ENCODE results near the gene MTMR3. TPM values are rescaled to one million over a fixed set of nuclear protein-coding genes. Genes with fewer than 3 reads are reported as not detected.

Gene MTMR3
- total RNA-seq, 4 donors from 2014 or later = 17.2 to 77.8 (median 62.5) TPM

- H3K9me3 ChIP-seq = no peaks in the 10 kb centered on the region
- H3K27me3 ChIP-seq = no peaks in the 10 kb centered on the region
- TF ChIP-seq POLR2A (IDR thresholded peaks at IDR 0.05) (no peak), CTCF (IDR thresholded peaks at IDR 0.05) (no peak)
- intact Hi-C loops (cut with DNase I; ENCODE audit: low total_unique reads) = loop anchor here (10.0 kb wide), 1 partner anchor 1433 kb away; no protein-coding TSS in a partner anchor
- no peak overlapping the region for H3K4me3 ChIP-seq
- no peaks in the 10 kb centered on the region for H3K4me1 ChIP-seq
- no peak overlapping the region for H3K27ac ChIP-seq
- DNase-seq = no peak
- H3K36me3 ChIP-seq = no peaks in the 10 kb centered on the region
These were observed 114.5 kb downstream of the MTMR3 start for GRCh38 chr22:29997516-29997915.

- no peak overlapping the region for H3K4me3 ChIP-seq
- TF ChIP-seq POLR2A (IDR thresholded peaks at IDR 0.05) = no peak
- TF ChIP-seq CTCF (IDR thresholded peaks at IDR 0.05) = peak in 1 of 4 experiments; percentile 17
- H3K9me3 ChIP-seq = no peaks in the 10 kb centered on the region
- intact Hi-C loops (cut with DNase I; ENCODE audit: low total_unique reads) = loop anchor here (10.0 kb wide), 1 partner anchor 1434 kb away; no protein-coding TSS in a partner anchor
- no peaks in the 10 kb centered on the region for H3K36me3 ChIP-seq
- H3K27ac ChIP-seq = no peak overlapping the region
- no peaks in the 10 kb centered on the region for H3K27me3 ChIP-seq
- no peak for DNase-seq
- no peaks in the 10 kb centered on the region for H3K4me1 ChIP-seq
These were observed 115.8 kb downstream of the MTMR3 start for GRCh38 chr22:29998627-29999384.

- Histone ChIP-seq H3K4me1 (peaks cover 0 to 5% of the 10 kb centered on the region in 2 donors), H3K36me3 (no peaks in the 10 kb centered on the region), H3K27ac (no peak overlapping the region), H3K4me3 (no peak overlapping the region), H3K9me3 (no peaks in the 10 kb centered on the region), H3K27me3 (no peaks in the 10 kb centered on the region)
- TF ChIP-seq POLR2A (IDR thresholded peaks at IDR 0.05) (no peak), CTCF (IDR thresholded peaks at IDR 0.05) (no peak)
- no peak for DNase-seq
- intact Hi-C loops (cut with DNase I; ENCODE audit: low total_unique reads) = no loop called here
These were observed 117.6 kb downstream of the MTMR3 start for GRCh38 chr22:30000566-30000965.

- H3K27me3 ChIP-seq = no peaks in the 10 kb centered on the region
- no peak overlapping the region for H3K27ac ChIP-seq
- H3K4me3 ChIP-seq = no peak overlapping the region
- DNase-seq = no peak
- intact Hi-C loops (cut with DNase I; ENCODE audit: low total_unique reads) = no loop called here
- TF ChIP-seq CTCF (IDR thresholded peaks at IDR 0.05) (no peak), POLR2A (IDR thresholded peaks at IDR 0.05) (no peak)
- H3K4me1 ChIP-seq = peaks cover 0 to 5% of the 10 kb centered on the region in 2 donors
- H3K36me3 ChIP-seq = no peaks in the 10 kb centered on the region
- no peaks in the 10 kb centered on the region for H3K9me3 ChIP-seq
These were observed 118.5 kb downstream of the MTMR3 start for GRCh38 chr22:30001459-30001858.

GRCh38 chr22:30002861-30003486 lies 120.0 kb downstream of the MTMR3 start:
- Histone ChIP-seq H3K4me3 (no peak overlapping the region), H3K9me3 (no peaks in the 10 kb centered on the region), H3K27me3 (no peaks in the 10 kb centered on the region), H3K27ac (no peak overlapping the region), H3K36me3 (no peaks in the 10 kb centered on the region), H3K4me1 (peaks cover 0 to 5% of the 10 kb centered on the region in 2 donors)
- no peak for TF ChIP-seq CTCF (IDR thresholded peaks at IDR 0.05)
- TF ChIP-seq POLR2A (IDR thresholded peaks at IDR 0.05) = no peak
- no peak for DNase-seq
- intact Hi-C loops (cut with DNase I; ENCODE audit: low total_unique reads) = no loop called here
